HG02571 (cell line): ENCODE data around the gene APOBEC2.
A peak's percentile ranks its signal among the peaks of the same experiment; 100 is the strongest.

Experiments used
- ATAC-seq: cut with Tn5 transposase; IDR thresholded peaks from one replicate; pipeline ENCODE4 v1.9.1; 2021; ENCODE audit warnings: mild to moderate bottlenecking, moderate library complexity; ENCODE audit not compliant: unreplicated experiment

Gene APOBEC2

GRCh38 chr6:41058783-41059181 lies 5.8 kb downstream of the APOBEC2 start:
- ATAC-seq, result no peak

DNA sequence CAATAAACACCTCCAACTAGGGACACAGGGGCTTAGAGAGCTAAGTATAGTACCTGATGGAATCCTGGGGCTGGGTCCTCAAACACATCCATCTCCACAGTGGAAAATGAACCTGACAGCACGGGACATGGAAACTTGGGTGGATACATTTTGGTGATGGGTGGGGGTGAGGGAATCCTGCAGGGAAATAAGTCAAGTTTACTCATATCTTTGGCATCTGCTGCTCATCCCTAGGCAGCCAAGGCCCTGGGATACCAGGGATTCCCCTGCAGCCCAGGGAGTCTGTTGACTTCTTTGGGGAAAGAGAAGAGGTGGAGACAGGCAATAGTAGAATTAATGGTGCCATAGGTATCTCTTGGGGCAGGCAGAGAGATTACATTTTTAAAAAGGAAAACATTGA lies 6.6 kb downstream of the APOBEC2 start:
- ATAC-seq, result no peak

GRCh38 chr6:41061196-41061726 lies 8.3 kb downstream of the APOBEC2 start:
- ATAC-seq, result no peak

GRCh38 chr6:41062056-41062455 lies 9.1 kb downstream of the APOBEC2 start:
- no peak for ATAC-seq

DNA sequence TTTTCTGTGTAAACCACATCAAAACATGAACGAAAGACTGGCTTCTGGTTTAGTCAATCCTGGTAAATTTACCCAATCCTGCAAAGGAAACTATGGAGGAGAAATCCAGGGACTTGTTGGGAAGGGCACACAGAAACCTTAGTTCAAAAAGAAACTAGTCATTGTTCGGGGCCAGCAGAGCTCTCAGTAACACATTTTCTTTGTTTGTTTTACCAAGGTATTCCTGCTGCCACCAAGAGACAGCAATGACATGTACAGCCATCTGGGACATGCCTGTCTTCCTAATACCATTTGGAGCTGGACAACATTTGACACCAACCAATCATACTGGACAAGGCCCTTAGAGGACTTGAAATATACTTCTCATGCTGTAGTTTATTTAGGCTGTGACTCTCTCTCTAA lies 10.9 kb downstream of the APOBEC2 start:
- ATAC-seq, result no peak

DNA sequence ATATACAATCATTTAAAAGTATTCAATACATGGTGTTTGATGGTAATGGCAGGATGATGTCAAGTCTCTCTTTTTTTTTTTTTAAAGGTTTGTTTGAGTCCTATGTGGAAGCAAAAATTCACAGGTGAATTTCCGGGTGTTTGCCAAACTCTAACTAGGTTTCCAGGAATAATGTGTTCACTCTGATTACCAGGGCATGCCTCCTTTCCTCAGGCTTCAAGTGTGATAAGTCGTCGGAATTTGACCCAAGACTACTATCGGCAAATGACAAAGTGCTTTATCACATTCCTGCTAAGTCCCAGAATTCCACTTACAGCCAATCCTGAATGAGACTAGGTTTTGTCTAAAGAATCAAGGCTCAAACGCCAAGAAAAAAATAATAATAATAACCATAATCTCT lies 11.8 kb downstream of the APOBEC2 start:
- ATAC-seq, result no peak

DNA sequence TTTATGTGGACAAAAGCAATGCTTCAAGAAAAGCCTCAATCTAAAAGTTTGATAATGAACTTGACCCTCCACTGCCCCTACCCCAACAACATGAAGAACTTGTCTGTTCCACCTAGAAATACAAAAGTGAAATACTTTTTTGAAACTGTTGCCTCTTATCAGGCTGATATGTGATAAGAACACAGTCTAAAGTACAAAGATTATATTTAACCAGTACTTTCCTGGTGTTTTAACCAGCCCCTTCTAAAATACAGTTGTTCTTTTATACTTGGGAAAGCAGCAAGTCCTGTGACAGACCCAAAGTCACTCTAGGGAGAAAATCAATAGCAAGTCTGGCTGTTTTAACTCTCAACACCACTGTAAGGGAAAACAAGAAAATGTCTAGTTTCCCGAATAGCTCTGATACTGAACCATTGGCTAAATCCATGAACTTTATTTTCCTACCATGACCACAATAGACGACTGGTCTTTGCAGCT lies 12.6 kb downstream of the APOBEC2 start:
- ATAC-seq, result no peak

DNA sequence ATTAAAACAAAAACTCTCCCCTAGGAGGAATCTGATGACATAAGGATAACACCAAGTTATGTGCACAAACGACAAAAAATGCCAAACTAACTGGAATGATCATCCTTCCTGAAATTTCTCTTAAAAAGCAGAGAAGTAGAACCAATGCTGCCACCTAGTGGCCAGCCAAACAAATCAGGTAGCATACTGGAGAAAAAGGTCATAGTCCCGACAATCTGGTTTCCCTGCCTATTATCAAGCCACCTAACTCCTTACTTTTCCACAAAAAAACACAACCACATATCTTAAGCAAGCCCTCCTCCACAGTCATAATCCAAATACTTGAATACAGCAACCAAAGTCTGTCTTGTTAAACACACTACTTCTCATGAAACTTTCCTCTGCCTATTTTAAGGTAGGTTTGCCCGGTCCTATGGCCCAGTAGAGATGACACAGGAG lies 13.9 kb downstream of the APOBEC2 start:
- ATAC-seq, result no peak

DNA sequence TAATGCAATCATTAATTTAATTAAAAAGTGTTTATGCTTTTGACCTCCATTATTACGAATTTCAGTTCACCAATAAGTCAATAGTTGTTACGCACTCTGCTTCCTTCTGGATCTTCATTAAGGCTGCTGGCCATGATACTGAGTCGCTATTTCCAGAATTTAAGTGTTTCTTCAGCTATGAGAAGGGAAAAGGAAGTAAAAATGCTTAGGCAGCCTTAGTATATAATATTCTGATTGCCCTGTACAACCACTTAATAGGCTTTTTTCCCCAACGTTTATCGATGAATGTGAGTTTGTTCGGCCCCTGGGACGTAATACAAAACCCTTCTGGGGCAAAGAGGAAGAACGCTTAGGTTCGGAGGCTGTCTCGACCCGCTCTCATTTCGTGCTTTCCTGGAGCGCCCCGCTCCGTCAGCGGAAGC lies 18.5 kb downstream of the APOBEC2 start:
- ATAC-seq, result no peak

DNA sequence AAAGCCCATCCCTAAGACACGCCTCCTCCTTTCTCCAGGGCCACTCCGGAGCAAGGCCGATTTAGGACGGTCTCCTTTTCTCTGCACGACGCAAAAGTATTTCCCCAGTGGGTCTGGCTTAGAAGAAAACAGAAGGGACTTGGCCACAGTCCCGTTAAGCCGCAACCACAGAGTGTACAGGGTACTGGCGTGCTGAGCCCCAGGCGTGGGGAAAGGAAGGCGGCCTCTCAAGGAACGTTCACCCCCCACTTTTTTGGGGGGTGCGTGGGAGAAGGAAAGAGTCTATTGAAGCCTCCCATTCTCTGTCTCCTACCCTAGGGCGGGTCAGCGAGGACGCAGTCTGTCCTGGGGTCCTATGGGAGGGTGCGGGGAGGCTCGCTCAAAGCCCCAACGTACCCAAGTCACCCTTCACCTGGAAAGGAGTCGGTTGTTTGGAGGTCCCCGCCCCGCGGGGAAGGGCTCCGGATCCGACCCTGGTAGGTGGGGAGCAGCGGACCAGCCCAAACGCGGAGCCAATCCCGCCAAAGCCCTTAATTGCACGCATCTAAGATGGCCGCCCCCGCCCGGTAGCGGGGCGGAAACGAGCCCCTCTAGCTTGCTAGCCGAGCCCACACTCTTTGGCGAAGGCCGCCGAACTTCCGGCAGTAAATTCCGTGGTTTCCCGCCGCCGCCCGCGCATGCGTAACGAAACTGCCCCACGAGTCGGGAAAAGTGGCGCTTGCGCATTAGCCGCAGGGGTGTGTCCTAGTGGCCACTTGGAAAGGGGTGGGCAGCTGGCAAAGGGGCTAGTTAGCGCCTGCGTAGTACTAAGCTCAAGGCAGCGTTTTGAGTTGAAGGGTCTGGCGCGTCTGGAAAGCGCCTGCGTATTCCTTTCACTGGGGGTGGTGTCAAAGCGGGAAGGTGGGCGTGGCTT lies 19.2 kb downstream of the APOBEC2 start, which contains the start of gene OARD1:
Gene OARD1, minus strand, starts transcription at position 434 of the 913 bp plus-strand sequence. CDS start 722 bp downstream, outside the sequence.
- ATAC-seq, result peak; percentile 64

DNA sequence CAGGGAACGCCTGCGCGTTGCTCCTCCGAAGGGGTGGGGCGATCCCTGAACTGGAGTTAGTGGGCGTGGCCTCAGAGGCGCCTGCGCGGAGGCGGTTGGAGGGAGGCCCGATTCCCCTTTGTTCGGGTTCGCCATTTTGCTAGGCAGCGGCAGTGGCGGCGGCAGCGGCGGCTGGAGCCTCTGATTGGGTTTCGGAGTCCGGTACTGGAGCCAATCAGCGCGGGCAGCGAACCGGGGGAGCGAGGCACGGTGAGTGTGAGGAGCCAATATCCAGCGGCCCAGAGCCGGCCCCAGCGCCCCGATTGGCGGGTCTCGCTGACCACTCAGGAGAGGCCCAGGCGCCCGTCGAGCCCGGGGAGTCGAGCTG lies 19.8 kb downstream of the APOBEC2 start, which contains the start of gene NFYA:
Gene NFYA, plus strand, starts transcription at position 139 of the 367 bp plus-strand sequence. CDS start 6,116 bp downstream, outside the sequence.
- ATAC-seq, result peak; percentile 61

DNA sequence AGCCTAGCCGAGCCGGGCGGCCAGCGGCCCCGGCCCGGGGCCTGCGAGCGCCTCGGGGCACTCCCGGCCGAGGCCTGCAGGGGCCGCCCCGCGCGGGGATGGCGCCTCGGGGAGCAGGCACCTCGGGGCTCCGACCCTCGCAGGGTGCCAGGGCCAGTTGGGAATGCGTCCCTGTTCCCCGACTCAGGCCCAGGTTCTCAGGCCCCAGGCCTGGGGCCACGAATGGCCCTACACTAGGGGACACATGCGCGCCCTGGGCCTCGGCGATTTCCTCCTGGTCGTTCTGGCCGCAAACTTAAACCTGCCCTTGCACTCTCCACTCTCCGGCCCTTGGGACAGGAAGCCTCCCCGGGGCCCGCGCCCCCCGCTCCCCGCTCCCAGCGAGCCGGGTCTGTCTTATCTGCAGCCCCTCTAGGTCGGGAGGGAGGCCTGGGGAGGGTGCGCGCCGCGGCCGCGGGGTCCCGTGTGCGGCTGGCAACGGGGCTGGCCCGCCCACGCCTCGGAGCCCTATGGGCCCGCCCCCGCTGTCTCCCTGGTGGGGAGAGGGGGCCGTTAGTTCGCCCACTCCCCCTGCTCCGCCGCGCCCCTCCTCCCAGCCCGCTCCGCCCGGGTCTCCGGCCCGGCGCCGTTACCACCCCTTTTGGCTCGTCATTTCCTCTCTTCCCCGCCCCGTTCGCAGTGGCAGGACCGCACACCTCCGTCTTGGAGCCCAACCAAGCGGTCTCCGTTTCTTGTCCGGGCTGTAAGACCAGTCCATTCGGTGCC lies 20.4 kb downstream of the APOBEC2 start:
- ATAC-seq, result peak; percentile 35

DNA sequence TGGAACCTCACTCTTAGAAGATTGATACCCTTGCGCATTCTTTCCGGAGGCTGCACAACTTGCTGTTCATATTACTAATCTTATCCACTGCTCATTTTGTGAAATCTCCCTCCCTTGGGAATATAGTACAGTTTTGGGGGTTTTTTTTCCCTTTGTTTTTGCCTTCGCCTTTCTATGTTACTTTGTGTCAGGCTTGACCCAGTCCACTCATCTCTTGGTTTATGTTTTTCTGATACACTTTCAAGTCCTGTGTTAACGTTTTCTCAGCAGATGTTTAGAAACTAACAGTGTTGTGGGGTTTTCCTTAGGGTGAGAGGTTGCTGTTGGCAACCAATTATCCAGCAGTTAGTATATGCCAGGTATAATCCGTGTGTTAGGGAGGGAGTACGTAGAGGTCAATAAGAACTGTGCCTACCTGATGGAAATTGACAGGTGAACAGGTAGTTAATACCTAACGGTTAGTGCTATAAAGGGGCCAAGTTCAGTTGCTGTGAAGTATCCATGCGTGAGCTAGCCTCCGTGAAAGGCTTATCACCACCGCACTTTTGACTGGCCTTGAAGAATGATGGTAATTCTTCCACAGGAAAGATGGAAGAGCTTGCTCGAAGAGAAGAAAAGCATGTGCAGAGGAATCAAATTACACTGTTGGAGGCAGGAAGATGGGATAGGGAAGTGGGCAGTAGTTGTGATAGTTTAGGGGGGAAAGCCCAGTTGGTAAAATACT lies 21.1 kb downstream of the APOBEC2 start:
- ATAC-seq, result no peak

DNA sequence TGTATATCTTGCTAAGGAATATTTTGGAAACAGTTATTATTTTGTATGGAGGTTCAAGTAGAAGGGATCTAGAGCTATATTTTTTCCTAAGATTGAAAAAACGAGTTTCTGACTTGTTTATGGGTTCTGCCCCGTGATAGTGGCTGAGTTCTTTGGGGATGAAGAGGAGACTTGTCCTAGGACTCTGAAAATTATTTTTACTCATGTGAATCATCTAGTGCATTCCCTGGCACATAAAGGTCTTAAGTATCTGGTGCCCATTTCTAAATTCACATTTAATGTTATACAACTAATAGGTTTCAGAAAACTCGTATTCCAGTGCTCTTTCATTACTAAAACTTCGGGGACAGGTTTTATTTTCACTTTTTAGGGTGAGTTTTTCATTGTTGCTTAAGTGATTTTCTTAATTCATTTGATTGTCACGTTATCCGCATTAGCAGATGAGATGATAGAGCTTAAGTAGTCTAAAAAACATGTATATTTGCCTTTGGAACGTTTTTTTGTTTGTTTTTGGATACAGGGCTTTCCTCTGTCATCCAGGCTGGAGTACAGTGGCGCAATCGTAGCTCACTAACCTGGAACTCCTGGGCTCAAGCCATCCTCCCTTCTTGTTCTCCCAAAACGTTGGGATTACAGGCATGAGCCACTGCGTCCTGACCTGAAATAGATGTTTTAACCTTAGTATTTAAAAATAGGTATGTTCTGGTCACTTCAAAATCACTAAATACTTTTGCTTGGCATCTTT lies 21.9 kb downstream of the APOBEC2 start:
- ATAC-seq, result no peak

- ATAC-seq, result no peak
Measured at GRCh38 chr6:41075651-41076626, 22.9 kb downstream of the APOBEC2 start.

DNA sequence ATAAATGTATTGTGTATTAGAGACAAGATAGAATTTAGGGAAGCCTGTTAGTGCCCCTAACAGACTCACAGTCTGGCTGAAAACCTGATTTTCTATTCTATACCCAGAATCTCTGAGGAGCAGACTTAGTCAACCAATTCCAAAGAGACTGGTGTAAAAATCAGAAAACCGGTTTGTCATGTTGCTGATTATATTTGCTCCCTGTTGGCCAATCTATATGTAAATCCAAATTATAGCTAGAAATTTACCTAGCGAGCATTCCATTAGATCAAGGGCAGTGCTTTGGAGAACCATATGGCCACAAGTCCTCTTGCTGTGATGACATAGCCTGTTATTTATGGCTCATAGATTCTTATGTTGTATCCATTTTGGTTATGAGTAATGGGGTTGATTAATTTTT lies 24.5 kb downstream of the APOBEC2 start:
- no peak for ATAC-seq

- ATAC-seq, result no peak
Measured at GRCh38 chr6:41078101-41078500, 25.1 kb downstream of the APOBEC2 start.

DNA sequence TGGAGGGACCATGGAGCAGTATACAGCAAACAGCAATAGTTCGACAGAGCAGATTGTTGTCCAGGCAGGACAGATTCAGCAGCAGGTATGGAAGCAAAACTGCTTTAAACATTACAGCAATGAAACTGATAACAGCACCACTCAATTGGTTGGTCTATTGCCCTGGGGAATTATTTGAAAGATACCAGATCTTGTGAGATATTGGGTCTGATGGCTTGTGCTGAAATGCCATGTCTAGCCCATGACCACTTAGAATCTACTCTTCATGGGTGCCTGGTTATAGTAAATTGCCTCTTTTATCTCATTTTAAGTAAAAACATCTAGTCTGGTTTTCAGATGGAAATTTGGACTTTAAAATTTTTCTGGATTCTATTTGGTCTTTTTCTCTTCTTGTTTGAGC lies 26.1 kb downstream of the APOBEC2 start:
- ATAC-seq, result no peak

DNA sequence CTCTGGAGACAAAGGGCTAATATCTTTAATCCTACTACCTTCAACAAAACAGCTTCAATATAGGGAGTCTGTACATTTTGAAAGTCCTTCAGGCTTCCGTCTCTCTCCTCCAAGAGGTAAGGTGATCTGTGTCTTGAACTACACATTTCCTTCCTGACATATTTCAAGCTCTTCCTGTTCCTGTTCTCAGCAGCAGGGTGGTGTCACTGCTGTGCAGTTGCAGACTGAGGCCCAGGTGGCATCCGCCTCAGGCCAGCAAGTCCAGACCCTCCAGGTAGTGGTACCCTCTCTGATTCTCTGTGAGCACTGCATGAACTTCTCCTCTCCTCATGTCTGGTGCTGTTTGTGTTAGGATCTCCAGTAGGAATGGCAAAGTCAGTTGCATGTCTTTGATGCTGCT lies 27.6 kb downstream of the APOBEC2 start:
- no peak for ATAC-seq
